ENCODE data around the gene INPP4B. TPM values are rescaled to one million over a fixed set of nuclear protein-coding genes. Genes with fewer than 3 reads are reported as not detected.
A peak's percentile ranks its signal among the peaks of the same experiment; 100 is the strongest.

Gene INPP4B
- total RNA-seq, 1 experiment from 2014 or later, result not detected

- H3K4me3 ChIP-seq (ENCODE audit: low read length), result no peak overlapping the region
- no peaks in the 10 kb centered on the region for H4K20me1 ChIP-seq (ENCODE audit: insufficient read depth, low read depth, low read length)
- H3K9me2 ChIP-seq (replicated peaks; ENCODE audit: insufficient read depth, low read length), result no peaks in the 10 kb centered on the region
- no peak overlapping the region for H3K9ac ChIP-seq (ENCODE audit: low read length)
- H3K27ac ChIP-seq (ENCODE audit: low read length), result no peak overlapping the region
- H2AFZ ChIP-seq (ENCODE audit: low read length), result no peak overlapping the region
- H3K36me3 ChIP-seq (ENCODE audit: insufficient read depth, low read length), result no peaks in the 10 kb centered on the region
- no peaks in the 10 kb centered on the region for H3K4me1 ChIP-seq (ENCODE audit: low read length)
- H3K4me2 ChIP-seq (ENCODE audit: low read depth, low read length, poor library complexity, severe bottlenecking), result no peak overlapping the region
- peaks cover 5% of the 10 kb centered on the region; the same call in 1 of the 2 replicates for H3K9me3 ChIP-seq (ENCODE audit: low read length)
- DNase-seq, result no peak
- no peaks in the 10 kb centered on the region for H3K27me3 ChIP-seq (ENCODE audit: low read length)
- H3K79me2 ChIP-seq (ENCODE audit: low read length), result no peaks in the 10 kb centered on the region
Observed at GRCh38 chr4:142683997-142684396, 162.1 kb downstream of the INPP4B start.

- Histone ChIP-seq H3K4me1 (ENCODE audit: low read length) (no peaks in the 10 kb centered on the region), H3K9me2 (replicated peaks; ENCODE audit: insufficient read depth, low read length) (no peaks in the 10 kb centered on the region), H3K4me2 (ENCODE audit: low read depth, low read length, poor library complexity, severe bottlenecking) (no peak overlapping the region), H2AFZ (ENCODE audit: low read length) (no peak overlapping the region), H3K36me3 (ENCODE audit: insufficient read depth, low read length) (no peaks in the 10 kb centered on the region), H3K79me2 (ENCODE audit: low read length) (no peaks in the 10 kb centered on the region), H4K20me1 (ENCODE audit: insufficient read depth, low read depth, low read length) (no peaks in the 10 kb centered on the region), H3K27me3 (ENCODE audit: low read length) (no peaks in the 10 kb centered on the region), H3K9ac (ENCODE audit: low read length) (no peak overlapping the region), H3K27ac (ENCODE audit: low read length) (no peak overlapping the region), H3K9me3 (ENCODE audit: low read length) (peaks cover 5% of the 10 kb centered on the region; the same call in 1 of the 2 replicates), H3K4me3 (ENCODE audit: low read length) (no peak overlapping the region)
- DNase-seq, result no peak
Observed at GRCh38 chr4:142683503-142683902, 162.6 kb downstream of the INPP4B start.

GRCh38 chr4:142671516-142671915 is 174.6 kb downstream of the INPP4B start:
- Histone ChIP-seq H3K36me3 (ENCODE audit: insufficient read depth, low read length) (no peaks in the 10 kb centered on the region), H3K27ac (ENCODE audit: low read length) (no peak overlapping the region), H3K9ac (ENCODE audit: low read length) (no peak overlapping the region), H3K4me1 (ENCODE audit: low read length) (no peaks in the 10 kb centered on the region), H3K79me2 (ENCODE audit: low read length) (no peaks in the 10 kb centered on the region), H3K4me2 (ENCODE audit: low read depth, low read length, poor library complexity, severe bottlenecking) (no peak overlapping the region), H3K4me3 (ENCODE audit: low read length) (no peak overlapping the region), H4K20me1 (ENCODE audit: insufficient read depth, low read depth, low read length) (no peaks in the 10 kb centered on the region), H2AFZ (ENCODE audit: low read length) (no peak overlapping the region), H3K9me2 (replicated peaks; ENCODE audit: insufficient read depth, low read length) (no peaks in the 10 kb centered on the region), H3K9me3 (ENCODE audit: low read length) (peaks cover 35% of the 10 kb centered on the region), H3K27me3 (ENCODE audit: low read length) (no peaks in the 10 kb centered on the region)
- peak; percentile 44 for DNase-seq

- Histone ChIP-seq H3K27ac (ENCODE audit: low read length) (no peak overlapping the region), H3K4me2 (ENCODE audit: low read depth, low read length, poor library complexity, severe bottlenecking) (no peak overlapping the region), H3K4me1 (ENCODE audit: low read length) (no peaks in the 10 kb centered on the region), H3K9me2 (replicated peaks; ENCODE audit: insufficient read depth, low read length) (no peaks in the 10 kb centered on the region), H3K9me3 (ENCODE audit: low read length) (peaks cover 27% of the 10 kb centered on the region), H3K27me3 (ENCODE audit: low read length) (no peaks in the 10 kb centered on the region), H3K36me3 (ENCODE audit: insufficient read depth, low read length) (no peaks in the 10 kb centered on the region), H3K9ac (ENCODE audit: low read length) (no peak overlapping the region), H2AFZ (ENCODE audit: low read length) (no peak overlapping the region), H3K79me2 (ENCODE audit: low read length) (no peaks in the 10 kb centered on the region), H3K4me3 (ENCODE audit: low read length) (no peak overlapping the region), H4K20me1 (ENCODE audit: insufficient read depth, low read depth, low read length) (no peaks in the 10 kb centered on the region)
- DNase-seq, result no peak
Observed at GRCh38 chr4:142663828-142664227, 182.3 kb downstream of the INPP4B start.

- no peaks in the 10 kb centered on the region for H3K36me3 ChIP-seq (ENCODE audit: insufficient read depth, low read length)
- H3K4me2 ChIP-seq (ENCODE audit: low read depth, low read length, poor library complexity, severe bottlenecking), result no peak overlapping the region
- peak; percentile 44 for DNase-seq
- H3K9me3 ChIP-seq (ENCODE audit: low read length), result peaks cover 25% of the 10 kb centered on the region
- no peaks in the 10 kb centered on the region for H4K20me1 ChIP-seq (ENCODE audit: insufficient read depth, low read depth, low read length)
- no peak overlapping the region for H3K27ac ChIP-seq (ENCODE audit: low read length)
- no peaks in the 10 kb centered on the region for H3K79me2 ChIP-seq (ENCODE audit: low read length)
- H3K9me2 ChIP-seq (replicated peaks; ENCODE audit: insufficient read depth, low read length), result no peaks in the 10 kb centered on the region
- H3K9ac ChIP-seq (ENCODE audit: low read length), result no peak overlapping the region
- no peak overlapping the region; the same call in 1 of the 2 replicates for H2AFZ ChIP-seq (ENCODE audit: low read length)
- no peaks in the 10 kb centered on the region for H3K4me1 ChIP-seq (ENCODE audit: low read length)
- H3K4me3 ChIP-seq (ENCODE audit: low read length), result no peak overlapping the region
- no peaks in the 10 kb centered on the region for H3K27me3 ChIP-seq (ENCODE audit: low read length)
Observed at GRCh38 chr4:142660728-142661127, 185.4 kb downstream of the INPP4B start.

- Histone ChIP-seq H3K9ac (ENCODE audit: low read length) (no peak overlapping the region), H3K9me3 (ENCODE audit: low read length) (peaks cover 30% of the 10 kb centered on the region), H2AFZ (ENCODE audit: low read length) (no peak overlapping the region), H3K79me2 (ENCODE audit: low read length) (no peaks in the 10 kb centered on the region), H3K4me3 (ENCODE audit: low read length) (no peak overlapping the region), H3K27me3 (ENCODE audit: low read length) (no peaks in the 10 kb centered on the region), H3K4me1 (ENCODE audit: low read length) (no peaks in the 10 kb centered on the region), H3K9me2 (replicated peaks; ENCODE audit: insufficient read depth, low read length) (no peaks in the 10 kb centered on the region), H3K27ac (ENCODE audit: low read length) (no peak overlapping the region), H3K36me3 (ENCODE audit: insufficient read depth, low read length) (no peaks in the 10 kb centered on the region), H3K4me2 (ENCODE audit: low read depth, low read length, poor library complexity, severe bottlenecking) (no peak overlapping the region), H4K20me1 (ENCODE audit: insufficient read depth, low read depth, low read length) (no peaks in the 10 kb centered on the region)
- DNase-seq, result peak; percentile 43
Observed at GRCh38 chr4:142656178-142656577, 189.9 kb downstream of the INPP4B start.

GRCh38 chr4:142648378-142648777 is 197.7 kb downstream of the INPP4B start:
- Histone ChIP-seq H3K4me1 (ENCODE audit: low read length) (no peaks in the 10 kb centered on the region), H3K79me2 (ENCODE audit: low read length) (no peaks in the 10 kb centered on the region), H3K36me3 (ENCODE audit: insufficient read depth, low read length) (no peaks in the 10 kb centered on the region), H3K27ac (ENCODE audit: low read length) (no peak overlapping the region), H4K20me1 (ENCODE audit: insufficient read depth, low read depth, low read length) (no peaks in the 10 kb centered on the region), H3K9ac (ENCODE audit: low read length) (no peak overlapping the region), H3K9me3 (ENCODE audit: low read length) (peaks cover 15% of the 10 kb centered on the region; the same call in 1 of the 2 replicates), H3K4me2 (ENCODE audit: low read depth, low read length, poor library complexity, severe bottlenecking) (no peak overlapping the region), H3K4me3 (ENCODE audit: low read length) (no peak overlapping the region), H3K27me3 (ENCODE audit: low read length) (no peaks in the 10 kb centered on the region), H2AFZ (ENCODE audit: low read length) (no peak overlapping the region), H3K9me2 (replicated peaks; ENCODE audit: insufficient read depth, low read length) (no peaks in the 10 kb centered on the region)
- no peak for DNase-seq

- Histone ChIP-seq H3K9me3 (ENCODE audit: low read length) (peaks cover 15% of the 10 kb centered on the region), H3K4me2 (ENCODE audit: low read depth, low read length, poor library complexity, severe bottlenecking) (no peak overlapping the region)
- DNase-seq, result no peak
Observed at GRCh38 chr4:142645475-142646108, 200.5 kb downstream of the INPP4B start.

More at GRCh38 chr4:142645475-142646108, 200.5 kb downstream of the INPP4B start:
- H3K9me2 ChIP-seq (replicated peaks; ENCODE audit: insufficient read depth, low read length), result no peaks in the 10 kb centered on the region
- H3K27me3 ChIP-seq (ENCODE audit: low read length), result no peaks in the 10 kb centered on the region
- no peak overlapping the region for H3K27ac ChIP-seq (ENCODE audit: low read length)
- H3K79me2 ChIP-seq (ENCODE audit: low read length), result no peaks in the 10 kb centered on the region
- no peak overlapping the region for H3K4me3 ChIP-seq (ENCODE audit: low read length)
- no peak overlapping the region for H2AFZ ChIP-seq (ENCODE audit: low read length)
- no peaks in the 10 kb centered on the region for H3K4me1 ChIP-seq (ENCODE audit: low read length)
- H4K20me1 ChIP-seq (ENCODE audit: insufficient read depth, low read depth, low read length), result no peaks in the 10 kb centered on the region
- H3K36me3 ChIP-seq (ENCODE audit: insufficient read depth, low read length), result no peaks in the 10 kb centered on the region
- no peak overlapping the region for H3K9ac ChIP-seq (ENCODE audit: low read length)
